Epithelial cell of prostate (primary cell): Measurements from ENCODE around the gene OSBPL3.

Source experiments
- DNase-seq: peaks from one replicate; pipeline ENCODE4 v3.0.0-alpha.2; 2011; ENCODE audit warnings: low read depth, low spot score
- H3K27ac ChIP-seq: fragments of 450-650 bp; 2 replicates; pipeline ENCODE4 v1.5.1; 2017; ENCODE audit warnings: mild to moderate bottlenecking

The OSBPL3 gene

GRCh38 chr7:24981171-24981951, 1.4 kb upstream of the OSBPL3 start:
- no peak for DNase-seq
- peak overlapping the region; percentile 90 for H3K27ac ChIP-seq

GRCh38 chr7:24980534-24981170, 674 bp upstream of the OSBPL3 start:
- peak overlapping the region; percentile 90 for H3K27ac ChIP-seq
- no peak for DNase-seq

GRCh38 chr7:24979470-24979862, 512 bp downstream of the OSBPL3 start:
- no peak for DNase-seq
- H3K27ac ChIP-seq, result peak overlapping the region; percentile 90

GRCh38 chr7:24978843-24979469, 1.0 kb downstream of the OSBPL3 start:
- H3K27ac ChIP-seq, result peak overlapping the region; percentile 90
- DNase-seq, result no peak

GRCh38 chr7:24975644-24976260, 4.2 kb downstream of the OSBPL3 start:
- peak overlapping the region; percentile 32 for H3K27ac ChIP-seq
- no peak for DNase-seq

- H3K27ac ChIP-seq, result peak overlapping the region; percentile 32
- DNase-seq, result no peak
Measured at GRCh38 chr7:24975172-24975571, 4.8 kb downstream of the OSBPL3 start.

GRCh38 chr7:24974026-24974832, 5.7 kb downstream of the OSBPL3 start:
- H3K27ac ChIP-seq, result peak overlapping the region; percentile 100
- DNase-seq, result no peak

GRCh38 chr7:24972991-24973390, 7.0 kb downstream of the OSBPL3 start:
- peak overlapping the region; percentile 100 for H3K27ac ChIP-seq
- no peak for DNase-seq

GRCh38 chr7:24972166-24972477, 7.9 kb downstream of the OSBPL3 start:
- H3K27ac ChIP-seq, result peak overlapping the region; percentile 100
- no peak for DNase-seq

- peak; percentile 79 for DNase-seq
- H3K27ac ChIP-seq, result peak overlapping the region; percentile 100
Measured at GRCh38 chr7:24971333-24972165, 8.4 kb downstream of the OSBPL3 start.

- peak overlapping the region; percentile 100 for H3K27ac ChIP-seq
- DNase-seq, result no peak
Measured at GRCh38 chr7:24970676-24971075, 9.3 kb downstream of the OSBPL3 start.

GRCh38 chr7:24968165-24968564, 11.8 kb downstream of the OSBPL3 start:
- H3K27ac ChIP-seq, result peak overlapping the region; percentile 82
- DNase-seq, result no peak

- DNase-seq, result no peak
- H3K27ac ChIP-seq, result peak overlapping the region; percentile 82
Measured at GRCh38 chr7:24967696-24968095, 12.3 kb downstream of the OSBPL3 start.

- H3K27ac ChIP-seq, result peak overlapping the region; percentile 82
Measured at GRCh38 chr7:24966802-24967201, 13.2 kb downstream of the OSBPL3 start.

GRCh38 chr7:24965831-24966708, 13.9 kb downstream of the OSBPL3 start:
- H3K27ac ChIP-seq, result peak overlapping the region; percentile 82
- DNase-seq, result no peak

More at GRCh38 chr7:24966802-24967201, 13.2 kb downstream of the OSBPL3 start:
- no peak for DNase-seq

- DNase-seq, result no peak
- H3K27ac ChIP-seq, result peak overlapping the region; percentile 82
Measured at GRCh38 chr7:24964191-24964590, 15.8 kb downstream of the OSBPL3 start.

GRCh38 chr7:24963218-24963617, 16.8 kb downstream of the OSBPL3 start:
- no peak for DNase-seq
- H3K27ac ChIP-seq, result no peak overlapping the region

GRCh38 chr7:24962418-24962962, 17.5 kb downstream of the OSBPL3 start:
- DNase-seq, result no peak
- H3K27ac ChIP-seq, result no peak overlapping the region
